AG08396 (cell line): ENCODE results near the gene CSMD2.
A peak's percentile ranks its signal among the peaks of the same experiment; 100 is the strongest.

ENCODE experiments used
- DNase-seq: peaks from one replicate; pipeline ENCODE4 v3.0.0; 2012; ENCODE audit warnings: low spot score, mixed read lengths

Gene CSMD2

DNA sequence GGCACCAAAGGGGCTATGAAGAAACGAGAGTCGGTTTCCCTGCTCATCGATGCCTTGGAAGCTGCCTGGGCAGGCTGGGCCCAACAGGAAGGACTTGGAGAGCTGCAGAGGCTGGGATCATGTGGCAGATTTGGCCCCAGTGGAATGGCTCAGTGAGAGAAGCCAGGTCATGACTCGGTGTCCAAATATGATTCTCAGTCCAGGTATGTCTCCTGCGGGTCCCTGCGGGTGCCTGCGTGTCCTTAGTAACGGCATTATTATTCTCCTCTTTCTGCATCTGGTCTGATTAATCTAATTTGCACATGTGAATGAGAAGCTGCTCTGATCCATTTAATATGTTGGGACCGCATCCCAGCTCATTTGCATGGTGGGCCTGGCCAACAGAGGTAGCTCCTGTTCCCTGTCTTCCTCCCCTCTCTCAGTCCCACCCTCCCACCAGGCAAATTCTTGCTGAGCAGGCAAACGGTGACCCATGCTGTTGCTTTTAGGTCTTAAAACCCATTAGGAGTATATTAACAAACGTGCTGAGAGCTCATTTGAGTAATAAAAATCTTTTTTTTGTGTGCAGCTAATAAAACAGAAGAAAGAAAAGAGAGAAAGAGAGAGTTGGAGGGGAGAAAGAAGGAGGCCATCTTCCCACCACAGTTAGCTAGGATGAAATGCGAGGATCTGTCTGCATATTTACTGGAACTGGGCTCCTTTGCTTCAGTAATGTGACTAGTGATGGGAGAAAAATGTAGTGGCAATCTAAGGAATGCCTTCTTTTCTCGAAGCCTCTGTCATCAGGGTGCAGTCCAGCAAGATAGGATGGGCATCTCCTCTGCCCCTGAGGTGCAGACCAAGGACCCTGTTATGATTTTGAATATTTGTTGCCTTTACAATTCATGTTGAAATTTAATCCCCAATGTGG is 167.6 kb downstream of the CSMD2 start:
- DNase-seq = no peak

DNA sequence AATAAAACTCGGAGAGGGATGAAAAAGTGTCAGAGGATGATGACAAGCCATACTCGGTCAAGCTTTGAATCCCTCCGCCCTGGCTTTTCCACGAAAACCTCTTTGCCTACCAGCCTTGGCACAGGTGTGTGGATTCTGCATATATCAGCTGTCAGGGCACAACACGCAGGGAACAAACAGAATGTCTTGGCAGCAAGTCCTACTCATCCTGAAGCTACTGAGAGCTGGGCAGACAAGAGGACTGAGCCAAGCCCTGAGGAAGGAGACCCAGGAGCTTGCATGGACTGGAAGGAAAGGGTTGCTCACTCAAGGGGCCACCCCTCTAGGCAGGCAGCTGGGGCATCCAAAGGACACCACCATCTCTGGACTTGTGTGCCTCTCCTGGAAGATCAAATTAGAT is 168.7 kb downstream of the CSMD2 start:
- no peak for DNase-seq

DNA sequence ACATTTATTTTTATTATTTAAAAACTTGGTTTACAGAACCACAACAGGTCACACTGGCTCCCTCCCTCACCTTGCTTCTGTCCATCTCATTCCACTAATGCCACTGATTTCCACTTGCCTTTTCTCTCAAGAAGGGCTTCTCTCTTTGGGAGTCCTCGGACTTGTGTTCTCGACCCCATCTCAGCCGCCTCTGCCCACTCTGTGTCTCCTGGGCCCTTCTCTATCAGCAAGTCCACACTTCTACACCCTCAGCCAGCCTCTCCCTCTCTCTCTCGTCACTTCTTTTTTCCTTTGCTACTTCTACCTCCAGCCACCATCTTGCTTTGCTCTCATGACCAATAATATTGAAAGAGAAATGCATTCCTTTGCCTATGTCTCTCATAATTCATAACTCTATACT is 171.7 kb downstream of the CSMD2 start:
- DNase-seq = no peak

DNA sequence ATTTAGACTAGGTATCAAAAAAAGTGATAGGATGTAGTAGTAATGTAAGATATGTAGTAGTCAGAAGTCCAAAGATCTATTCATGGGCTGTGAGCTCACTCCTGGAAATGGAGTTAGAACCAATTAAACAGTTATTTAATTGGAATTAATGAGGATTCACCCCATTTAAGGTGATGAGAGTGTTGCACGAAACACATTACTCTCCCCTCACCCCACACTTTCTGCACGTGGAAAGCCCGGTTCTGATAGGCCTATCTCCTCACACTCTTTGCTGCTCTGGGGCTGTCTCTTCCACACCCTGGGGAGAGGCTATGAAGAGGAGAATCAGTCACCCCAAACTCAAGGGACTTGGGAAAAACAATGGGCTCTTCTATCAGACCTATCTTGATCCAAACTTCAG is 174.7 kb downstream of the CSMD2 start:
- DNase-seq = no peak

- DNase-seq = no peak
Observed at GRCh38 chr1:33988161-33988560, 176.9 kb downstream of the CSMD2 start.

- peak; percentile 70 for DNase-seq
Observed at GRCh38 chr1:33986390-33987095, 178.5 kb downstream of the CSMD2 start.

DNA sequence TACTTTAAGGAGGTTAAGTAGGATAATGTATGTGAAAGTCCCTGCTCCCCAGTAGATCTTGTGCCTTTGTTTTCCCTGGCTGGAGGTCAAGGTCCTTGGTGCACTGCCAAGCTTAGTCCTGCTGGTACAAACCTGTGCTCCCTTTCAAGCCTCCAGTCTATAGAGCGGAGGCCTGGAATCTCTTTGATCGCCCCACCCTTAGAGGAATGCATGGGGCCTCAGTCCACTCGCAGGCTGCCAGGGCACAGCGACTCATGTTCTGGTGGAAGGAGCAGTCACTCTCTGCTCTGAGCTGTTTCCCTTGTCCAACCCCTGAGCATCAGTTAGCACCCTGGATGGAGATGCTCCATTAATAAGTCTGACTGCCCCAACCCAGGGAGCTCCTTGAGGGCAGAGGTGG is 179.4 kb downstream of the CSMD2 start:
- DNase-seq = peak; percentile 62

- DNase-seq = peak; percentile 26
Observed at GRCh38 chr1:33984906-33985565, 180.0 kb downstream of the CSMD2 start.

DNA sequence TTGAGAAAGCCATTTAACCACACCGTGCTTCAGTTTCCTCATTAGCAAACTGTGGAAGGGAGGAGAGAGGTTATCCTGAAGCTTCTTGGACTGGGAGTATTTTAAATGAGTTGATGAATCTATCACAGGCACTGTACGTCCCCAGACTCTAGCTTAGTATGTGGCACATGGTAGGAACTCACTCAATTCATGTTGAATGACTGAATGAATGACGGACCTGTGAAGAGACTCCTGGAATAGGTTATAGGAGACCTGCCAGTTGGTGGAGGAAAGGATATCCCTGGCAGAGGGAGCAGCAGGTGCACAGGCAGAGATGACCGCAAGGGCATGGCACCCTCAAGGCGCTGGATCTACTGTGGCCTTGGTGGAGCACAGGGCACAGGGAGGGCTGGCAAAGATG is 182.6 kb downstream of the CSMD2 start:
- DNase-seq = no peak

DNA sequence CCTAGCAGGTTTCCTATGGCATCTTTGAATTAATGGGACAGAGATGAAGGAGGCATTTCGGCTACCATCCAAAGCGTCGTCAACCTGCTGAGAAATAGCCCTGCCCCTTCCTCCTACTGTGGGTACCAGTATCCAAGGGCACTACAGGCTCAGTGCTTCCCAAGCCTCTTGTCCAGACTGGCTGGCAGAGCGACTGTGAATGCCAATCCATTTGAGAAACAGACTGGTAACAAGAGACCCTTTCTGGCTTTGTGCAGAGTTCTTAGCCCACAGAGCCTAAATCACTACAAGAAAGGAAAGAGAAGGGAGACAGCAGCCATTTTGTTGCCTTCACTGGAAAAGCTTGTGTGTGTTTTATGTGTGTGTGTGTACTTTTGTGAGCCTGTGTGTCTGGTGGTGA is 185.7 kb downstream of the CSMD2 start:
- DNase-seq = no peak

DNA sequence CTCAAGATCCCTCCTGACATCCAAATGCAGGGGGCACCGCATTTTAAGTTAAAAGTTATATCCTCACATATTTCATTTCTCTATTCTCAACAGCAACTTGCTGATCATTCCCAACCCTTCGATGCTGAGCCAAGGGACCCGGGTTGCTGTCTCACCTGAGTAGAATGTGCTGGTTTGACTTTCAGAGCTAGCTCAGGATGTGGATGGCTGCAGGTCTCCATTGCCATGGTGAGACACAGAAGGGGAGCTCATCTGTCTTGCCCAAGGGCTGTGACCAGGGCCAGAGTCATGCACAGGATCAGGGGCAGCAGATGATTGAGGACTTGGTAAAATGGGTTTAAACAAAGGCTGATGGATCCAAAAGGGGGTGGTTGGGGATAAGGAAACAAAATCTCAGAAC is 189.1 kb downstream of the CSMD2 start:
- DNase-seq = no peak

DNA sequence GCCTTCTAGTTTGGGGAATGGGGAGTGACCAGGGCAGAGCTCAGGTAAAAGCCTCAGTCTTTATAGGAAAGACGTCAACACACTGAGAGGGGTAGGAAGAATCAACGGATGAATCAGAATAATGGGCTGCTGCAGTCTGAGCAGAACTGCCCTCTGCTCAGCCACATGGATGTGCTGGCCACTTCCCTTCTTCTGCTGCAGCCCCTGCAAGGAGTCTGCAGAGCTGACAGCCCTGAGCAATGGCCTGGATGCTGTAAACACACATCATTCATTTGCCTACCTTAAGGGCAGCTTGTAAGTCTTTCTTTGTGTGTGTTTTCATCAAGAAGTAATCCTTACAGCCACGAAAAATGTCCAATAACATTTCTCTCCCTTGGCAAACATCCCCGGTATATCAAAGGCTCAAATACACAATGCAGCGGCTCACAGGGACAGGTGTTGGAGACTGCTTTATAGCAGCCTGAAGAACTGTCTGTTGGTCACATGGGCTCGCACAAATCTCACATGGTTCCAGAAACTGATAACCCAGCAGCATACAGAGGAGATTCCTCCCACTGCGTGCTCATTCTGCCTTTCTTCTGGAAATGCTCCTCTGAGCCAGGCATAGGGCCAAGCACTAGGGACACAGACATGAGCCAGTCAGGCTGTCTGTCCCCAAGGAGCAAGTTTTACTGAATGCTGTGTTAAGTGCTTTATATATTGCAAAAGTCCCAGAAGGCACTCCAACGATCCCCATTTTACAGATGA is 191.1 kb downstream of the CSMD2 start:
- no peak for DNase-seq

GRCh38 chr1:33972676-33973395 is 192.2 kb downstream of the CSMD2 start:
- DNase-seq = no peak

DNA sequence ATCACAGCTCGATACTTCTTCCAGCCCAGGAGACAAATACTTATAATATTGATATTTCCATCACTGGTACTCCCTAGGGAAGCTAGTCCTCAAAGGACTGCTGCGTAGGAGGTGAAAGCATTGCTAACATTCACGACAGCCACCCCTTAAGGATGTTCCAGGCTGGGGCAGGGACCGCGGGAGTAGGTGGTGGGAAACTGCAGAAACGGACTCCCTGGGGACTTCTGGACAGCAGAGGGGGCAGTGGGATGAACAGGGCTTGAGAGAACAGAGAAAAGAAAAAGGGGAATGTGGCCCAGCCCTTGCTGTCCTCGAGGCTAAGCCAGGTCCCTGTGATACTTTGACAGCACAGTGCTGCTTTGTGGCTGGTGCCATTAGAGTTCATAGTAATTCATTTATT is 193.1 kb downstream of the CSMD2 start:
- no peak for DNase-seq

GRCh38 chr1:33971018-33971710 is 193.9 kb downstream of the CSMD2 start:
- DNase-seq = peak; percentile 52

- no peak for DNase-seq
Observed at GRCh38 chr1:33970148-33970825, 194.7 kb downstream of the CSMD2 start.

GRCh38 chr1:33966346-33967141 is 198.5 kb downstream of the CSMD2 start:
- peak; percentile 63 for DNase-seq

DNA sequence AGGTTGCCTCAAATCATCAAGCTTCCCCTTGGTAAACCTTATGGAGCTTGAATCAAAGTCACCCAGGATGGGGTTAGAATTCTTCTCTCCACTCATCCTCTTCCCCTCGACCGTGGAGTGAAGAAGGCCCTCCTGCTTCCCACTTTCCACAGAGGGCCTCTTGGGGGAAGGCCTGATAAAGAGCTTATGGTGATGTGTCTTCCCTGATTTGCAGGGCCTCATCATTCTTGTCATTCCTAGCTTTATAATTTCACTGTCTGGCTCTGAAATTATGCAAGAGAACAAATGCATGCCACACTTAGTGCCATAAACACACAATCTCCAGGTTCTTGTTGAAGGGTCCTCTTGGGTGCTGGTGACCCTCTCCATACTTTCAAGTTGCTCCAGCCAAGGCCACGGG is 199.9 kb downstream of the CSMD2 start:
- no peak for DNase-seq

DNA sequence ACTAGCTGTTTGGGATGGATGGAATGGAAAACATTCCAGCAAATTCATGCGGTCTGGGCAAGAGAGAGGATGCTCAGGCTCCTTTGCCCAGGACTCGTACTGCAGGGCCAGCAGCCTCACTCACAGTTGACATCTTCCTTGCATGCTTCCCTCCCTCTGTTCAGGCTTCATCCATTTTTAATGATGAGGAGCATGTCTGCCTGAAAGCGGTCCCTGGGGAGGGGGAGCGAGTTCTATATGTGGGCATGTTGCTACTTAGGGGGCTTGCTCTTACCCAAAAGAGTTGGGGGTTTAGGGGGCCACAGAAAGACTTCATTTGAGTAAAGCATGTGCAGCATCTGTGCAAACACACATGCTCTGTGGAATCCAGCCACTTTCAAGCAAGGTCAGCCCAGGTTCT is 203.0 kb downstream of the CSMD2 start:
- DNase-seq = no peak
